NOMO-1 treated with DMSO at 0.1 percent for 48 hours (cell line): ENCODE data around the gene ELN.
"Not testable (repeated sequence)": the region's sequence is repeated elsewhere in the genome, so short reads cannot be mapped to it uniquely, and the experiment has no call there.

ENCODE experiments used
- DNase-seq: peaks from one replicate; lab custom pipeline; 2025; ENCODE audit not compliant: unreplicated experiment; lab: John Stamatoyannopoulos, UW

ELN gene

GRCh38 chr7:74000489-74001149 is 27.4 kb upstream of the ELN start:
- DNase-seq: no peak

GRCh38 chr7:74001150-74001494 is 26.9 kb upstream of the ELN start:
- DNase-seq: no peak

- peak; percentile 97 for DNase-seq
Measured at GRCh38 chr7:74002474-74003017, 25.4 kb upstream of the ELN start.

GRCh38 chr7:74003621-74004020 is 24.4 kb upstream of the ELN start:
- no peak for DNase-seq

GRCh38 chr7:74006032-74006431 is 21.9 kb upstream of the ELN start:
- DNase-seq: no peak

- DNase-seq: no peak
Measured at GRCh38 chr7:74006451-74007241, 21.3 kb upstream of the ELN start.

GRCh38 chr7:74007242-74007567 is 20.8 kb upstream of the ELN start:
- DNase-seq: no peak

- no peak for DNase-seq
Measured at GRCh38 chr7:74008687-74009086, 19.3 kb upstream of the ELN start.

- DNase-seq: no peak
Measured at GRCh38 chr7:74009719-74010118, 18.3 kb upstream of the ELN start.

- DNase-seq: no peak
Measured at GRCh38 chr7:74010407-74010806, 17.6 kb upstream of the ELN start.

- DNase-seq: not testable (repeated sequence)
Measured at GRCh38 chr7:74011421-74011820, 16.6 kb upstream of the ELN start.

GRCh38 chr7:74012842-74013249 is 15.1 kb upstream of the ELN start:
- DNase-seq: peak; percentile 87

- no peak for DNase-seq
Measured at GRCh38 chr7:74013539-74014272, 14.3 kb upstream of the ELN start.

GRCh38 chr7:74014931-74015330 is 13.0 kb upstream of the ELN start:
- DNase-seq: peak; percentile 67

- no peak for DNase-seq
Measured at GRCh38 chr7:74015670-74016069, 12.3 kb upstream of the ELN start.

- DNase-seq: no peak
Measured at GRCh38 chr7:74017125-74017524, 10.8 kb upstream of the ELN start.

GRCh38 chr7:74018246-74018895 is 9.6 kb upstream of the ELN start:
- no peak for DNase-seq

GRCh38 chr7:74019149-74019548 is 8.8 kb upstream of the ELN start:
- no peak for DNase-seq

GRCh38 chr7:74020390-74020789 is 7.6 kb upstream of the ELN start:
- no peak for DNase-seq

- no peak for DNase-seq
Measured at GRCh38 chr7:74021546-74022320, 6.2 kb upstream of the ELN start.

GRCh38 chr7:74022507-74022906 is 5.5 kb upstream of the ELN start:
- no peak for DNase-seq
